Activated naive CD8-positive, alpha-beta T cell treated with anti-CD3 and anti-CD28 coated beads, Interleukin-2, amount 50 U/mL, for 16 hours (primary cell): ENCODE data around the gene WASHC4.
"Not testable (repeated sequence)": the region's sequence is repeated elsewhere in the genome, so short reads cannot be mapped to it uniquely, and the experiment has no call there.

Experiments
- DNase-seq: peaks from one replicate; pipeline ENCODE4 v3.0.0-alpha.2; 2020; ENCODE audit warnings: low read depth, low spot score

WASHC4 gene

GRCh38 chr12:105167346-105167745, 59.8 kb downstream of the WASHC4 start:
- no peak for DNase-seq

- DNase-seq, result no peak
These were observed 60.5 kb downstream of the WASHC4 start for GRCh38 chr12:105168006-105168405.

GRCh38 chr12:105170139-105170538, 62.6 kb downstream of the WASHC4 start:
- no peak for DNase-seq

DNA sequence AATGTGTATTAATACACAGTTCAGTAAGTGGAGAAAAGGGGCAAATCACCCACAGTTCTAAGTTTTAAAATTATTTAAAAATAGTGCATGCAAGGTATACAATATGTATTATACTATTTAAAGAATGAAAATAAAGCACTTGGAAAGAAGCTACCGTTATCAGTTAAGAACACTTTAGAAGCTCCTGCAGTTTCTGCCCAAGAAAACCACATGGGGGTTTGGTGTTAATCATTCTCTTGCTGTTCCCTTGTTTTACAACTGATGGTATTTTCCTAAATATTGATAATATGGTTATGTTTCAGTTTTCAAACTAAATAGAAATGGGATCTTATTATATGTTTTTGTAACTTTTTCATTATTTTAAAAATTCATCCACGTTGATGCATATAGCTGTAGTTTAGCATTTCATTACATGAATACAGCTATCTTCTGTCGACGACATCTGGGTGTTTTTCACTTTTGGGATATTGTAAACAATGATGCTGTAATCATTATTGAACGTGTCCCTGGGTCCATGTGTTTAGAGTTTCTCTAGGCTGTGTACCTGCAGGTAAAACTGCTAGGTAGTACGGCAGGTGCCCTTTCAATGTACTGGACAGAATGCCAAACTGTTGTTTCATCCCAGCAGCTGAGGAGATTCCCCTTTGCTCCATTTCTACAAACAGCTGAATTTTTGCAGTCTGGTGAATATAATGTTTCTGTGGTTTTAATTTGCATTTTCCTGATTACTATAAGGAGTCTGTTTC, 64.3 kb downstream of the WASHC4 start:
- no peak for DNase-seq

DNA sequence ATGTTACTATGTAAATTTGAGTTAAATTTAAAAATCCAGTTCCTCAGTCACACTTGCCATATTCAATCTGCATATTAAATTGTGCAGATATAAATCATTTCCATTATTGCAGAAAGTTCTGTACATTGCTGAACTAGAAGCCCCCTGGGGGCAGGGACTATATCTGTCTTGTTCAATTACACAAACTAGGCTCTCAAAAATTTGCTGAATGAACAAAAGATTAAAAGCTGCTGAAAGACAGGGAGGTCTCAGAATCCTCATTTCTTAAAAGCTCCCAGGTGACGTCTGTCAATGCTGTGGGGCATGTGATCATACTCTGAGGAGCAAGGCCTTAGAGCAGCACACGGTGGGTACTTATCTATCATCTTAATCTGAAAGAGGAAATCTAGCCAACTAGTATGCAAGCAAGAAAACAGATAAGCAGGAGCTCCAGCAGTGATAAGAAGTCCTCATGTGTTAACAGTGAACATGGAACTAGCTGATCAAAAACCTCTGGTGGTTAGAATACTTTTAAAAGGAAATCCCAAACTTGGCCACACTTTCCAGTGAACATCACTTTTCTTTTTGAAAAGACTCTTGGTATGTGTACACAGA, 68.0 kb downstream of the WASHC4 start:
- no peak for DNase-seq

DNA sequence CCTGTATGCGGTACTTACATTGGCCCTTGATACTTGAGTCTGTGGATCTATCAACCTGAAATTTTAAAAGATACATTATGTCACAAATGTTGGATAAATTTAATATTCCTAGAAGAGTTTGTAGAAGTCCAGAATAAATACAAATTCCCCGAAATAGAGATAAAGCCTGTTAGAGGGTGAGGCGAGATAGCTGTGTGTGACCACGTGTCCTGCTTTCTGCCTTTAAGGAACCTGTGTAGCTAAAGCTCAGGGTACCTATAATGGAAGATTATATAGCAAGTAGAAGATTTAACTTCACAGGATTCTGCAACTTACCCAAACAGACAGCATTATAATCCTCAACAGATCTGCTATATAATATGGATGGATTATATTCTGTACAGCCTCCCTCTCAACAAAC, 69.7 kb downstream of the WASHC4 start:
- no peak for DNase-seq

GRCh38 chr12:105179114-105179513, 71.6 kb downstream of the WASHC4 start:
- not testable (repeated sequence) for DNase-seq

DNA sequence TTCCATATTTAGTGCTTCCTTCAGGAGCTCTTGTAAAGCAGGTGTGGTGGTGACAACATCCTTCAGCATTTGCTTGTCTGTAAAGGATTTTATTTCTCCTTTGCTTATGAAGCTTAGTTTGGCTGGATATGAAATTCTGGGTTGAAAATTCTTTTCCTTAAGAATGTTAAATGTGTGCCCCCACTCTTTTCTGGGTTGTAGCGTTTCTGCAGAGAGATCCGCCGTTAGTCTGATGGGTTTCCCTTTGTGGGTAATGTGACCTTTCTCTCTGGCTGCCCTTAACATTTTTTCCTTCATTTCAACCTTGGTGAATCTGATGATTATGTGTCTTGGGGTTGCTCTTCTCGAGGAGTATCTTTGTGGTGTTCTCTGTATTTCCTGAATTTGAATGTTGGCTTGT, 75.9 kb downstream of the WASHC4 start:
- DNase-seq, result not testable (repeated sequence)

- DNase-seq, result not testable (repeated sequence)
These were observed 76.4 kb downstream of the WASHC4 start for GRCh38 chr12:105183976-105184375.

GRCh38 chr12:105189293-105189692, 81.8 kb downstream of the WASHC4 start:
- no peak for DNase-seq

DNA sequence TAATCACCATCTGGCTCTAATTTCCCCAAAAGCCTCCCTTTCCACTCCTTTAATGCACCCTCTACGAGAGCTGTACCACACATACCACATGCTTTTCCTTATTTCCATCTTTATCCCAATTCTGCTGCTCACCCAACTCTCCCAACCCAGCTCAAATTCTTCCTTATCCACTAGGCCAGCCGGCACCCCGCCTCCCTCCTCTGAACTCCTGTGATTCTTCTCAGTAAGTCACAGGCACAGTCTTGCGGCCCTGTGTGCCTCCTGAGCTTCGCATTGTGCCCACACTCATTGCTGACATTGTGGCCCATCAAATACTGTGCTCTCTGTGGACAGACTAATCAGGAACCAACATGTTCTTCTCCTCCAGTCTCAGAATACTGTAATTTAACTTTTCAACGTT, 83.0 kb downstream of the WASHC4 start:
- no peak for DNase-seq

DNA sequence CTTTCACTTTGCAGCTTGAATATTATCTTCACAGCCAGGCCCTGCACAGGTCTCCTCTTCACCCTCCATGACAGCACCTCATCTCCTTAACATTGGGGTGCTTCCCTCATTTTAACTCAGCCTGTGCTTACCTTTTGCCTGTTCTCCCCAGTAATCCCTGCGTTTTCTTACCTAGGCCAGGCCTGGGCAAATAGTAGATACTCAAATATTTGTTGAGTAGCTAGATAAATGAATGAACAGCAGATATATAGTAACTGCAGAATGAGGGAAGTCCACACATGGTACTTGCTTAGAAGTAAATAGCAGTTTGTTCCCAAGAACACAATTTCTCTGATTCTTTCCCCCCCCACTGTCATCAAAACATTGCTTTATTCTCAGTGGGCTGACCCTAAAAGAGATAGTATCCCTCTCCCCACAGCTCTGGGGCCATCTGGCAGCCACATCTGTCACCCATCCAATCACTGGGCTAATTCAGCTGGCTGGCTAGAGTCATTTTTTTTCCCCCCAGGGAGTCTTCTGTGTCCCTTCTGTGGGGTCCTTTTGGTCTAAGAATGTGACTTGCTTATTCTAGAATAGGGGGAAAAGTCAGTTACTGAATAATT, 85.2 kb downstream of the WASHC4 start:
- DNase-seq, result no peak

DNA sequence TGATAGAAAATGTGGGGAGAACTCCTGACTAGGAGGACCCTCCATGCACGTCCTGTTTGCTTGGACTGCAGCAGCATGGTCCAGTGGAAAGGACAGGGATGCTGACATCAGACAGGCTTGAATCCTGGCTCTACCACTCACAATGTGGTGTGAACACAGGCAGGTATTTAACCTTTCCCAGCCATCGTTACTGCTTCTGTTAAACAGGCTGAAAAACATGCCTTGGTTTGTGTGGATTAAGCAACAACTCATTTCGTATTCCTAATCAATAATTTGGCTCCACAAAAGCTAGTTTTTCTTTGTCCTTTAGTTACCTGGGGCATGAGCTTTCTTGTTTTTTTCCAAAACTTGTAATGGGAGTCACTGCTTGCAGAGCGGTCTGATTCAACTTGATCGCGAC, 87.4 kb downstream of the WASHC4 start:
- no peak for DNase-seq

- no peak for DNase-seq
These were observed 88.6 kb downstream of the WASHC4 start for GRCh38 chr12:105196090-105196489.

DNA sequence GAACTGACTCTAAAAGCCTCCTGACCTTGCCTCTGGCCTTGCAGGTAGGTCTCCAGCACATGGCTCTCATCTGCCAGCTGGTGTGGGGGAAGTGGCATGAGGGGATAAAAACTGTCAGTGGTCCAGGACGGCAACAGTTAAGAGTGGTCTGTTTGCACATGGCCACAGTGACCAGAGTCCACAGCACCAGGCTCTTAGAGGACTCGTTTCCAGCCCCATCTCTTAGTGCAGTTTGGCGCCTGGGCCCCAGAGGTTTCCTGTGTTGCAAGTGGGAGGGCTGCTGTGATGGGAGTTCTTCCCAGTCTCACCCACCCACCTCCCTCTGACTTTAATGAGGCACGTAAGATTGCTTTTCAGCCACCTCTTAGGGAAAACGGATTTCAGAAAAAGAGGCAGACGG, 91.4 kb downstream of the WASHC4 start:
- no peak for DNase-seq

- DNase-seq, result no peak
These were observed 92.9 kb downstream of the WASHC4 start for GRCh38 chr12:105200385-105200784.

- no peak for DNase-seq
These were observed 93.8 kb downstream of the WASHC4 start for GRCh38 chr12:105201299-105201698.

DNA sequence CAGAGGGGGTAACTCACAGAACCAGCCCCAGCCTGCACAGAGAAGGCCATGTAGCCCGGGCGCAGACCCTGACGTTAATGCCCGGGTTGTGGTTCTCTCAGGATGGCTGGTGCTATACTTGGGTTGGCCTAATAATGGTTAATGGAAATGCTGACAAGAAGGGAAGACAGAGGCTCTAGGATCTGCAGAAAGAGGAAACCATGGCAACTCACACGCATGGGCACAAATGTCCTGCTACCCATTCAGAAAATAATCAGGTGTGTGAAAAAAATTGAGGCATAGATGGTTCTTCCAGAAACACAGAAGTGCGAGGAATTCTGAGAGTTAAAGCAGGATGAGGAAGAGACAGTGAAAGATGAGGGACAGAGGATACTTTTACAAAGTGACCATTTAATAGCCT, 94.7 kb downstream of the WASHC4 start:
- DNase-seq, result no peak

DNA sequence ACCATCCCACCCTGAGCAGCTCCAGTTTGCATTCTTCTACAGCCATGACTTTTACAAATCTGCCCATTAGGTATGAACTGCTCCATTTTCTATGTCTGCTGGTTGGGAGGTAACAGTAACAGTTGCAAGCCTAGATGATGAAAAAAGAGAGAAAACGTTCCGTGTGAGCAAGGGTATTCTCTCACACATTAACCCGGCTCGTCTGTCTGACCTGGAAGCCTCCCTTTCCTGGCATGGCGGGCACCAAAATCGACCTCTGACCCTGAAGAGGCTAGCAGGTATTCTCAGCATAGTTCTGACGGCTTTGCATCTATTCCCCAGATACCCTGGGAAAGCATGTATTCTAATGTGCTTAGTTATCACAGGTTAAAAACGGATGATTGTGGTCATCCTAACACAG, 96.6 kb downstream of the WASHC4 start:
- DNase-seq, result no peak

DNA sequence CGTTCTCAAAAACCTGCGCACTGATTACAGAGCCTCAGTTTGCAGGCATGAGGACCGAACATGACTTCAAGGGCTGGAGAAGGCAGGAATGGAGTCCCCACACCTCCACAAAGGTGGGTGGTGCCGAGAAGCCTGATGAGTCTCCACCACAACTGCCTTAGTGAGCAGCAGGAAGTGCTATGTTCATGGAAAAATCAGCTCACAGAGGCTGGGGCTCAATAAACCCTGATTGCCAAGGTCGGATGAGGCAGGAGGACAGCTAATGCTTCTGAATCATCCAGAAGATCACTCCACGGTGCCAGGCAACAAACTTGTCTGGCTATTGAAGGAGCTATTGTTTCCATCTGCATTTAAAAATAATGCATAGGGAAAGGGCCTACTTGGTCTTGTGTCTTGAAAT, 97.4 kb downstream of the WASHC4 start:
- no peak for DNase-seq

- no peak for DNase-seq
These were observed 98.0 kb downstream of the WASHC4 start for GRCh38 chr12:105205322-105206048.

DNA sequence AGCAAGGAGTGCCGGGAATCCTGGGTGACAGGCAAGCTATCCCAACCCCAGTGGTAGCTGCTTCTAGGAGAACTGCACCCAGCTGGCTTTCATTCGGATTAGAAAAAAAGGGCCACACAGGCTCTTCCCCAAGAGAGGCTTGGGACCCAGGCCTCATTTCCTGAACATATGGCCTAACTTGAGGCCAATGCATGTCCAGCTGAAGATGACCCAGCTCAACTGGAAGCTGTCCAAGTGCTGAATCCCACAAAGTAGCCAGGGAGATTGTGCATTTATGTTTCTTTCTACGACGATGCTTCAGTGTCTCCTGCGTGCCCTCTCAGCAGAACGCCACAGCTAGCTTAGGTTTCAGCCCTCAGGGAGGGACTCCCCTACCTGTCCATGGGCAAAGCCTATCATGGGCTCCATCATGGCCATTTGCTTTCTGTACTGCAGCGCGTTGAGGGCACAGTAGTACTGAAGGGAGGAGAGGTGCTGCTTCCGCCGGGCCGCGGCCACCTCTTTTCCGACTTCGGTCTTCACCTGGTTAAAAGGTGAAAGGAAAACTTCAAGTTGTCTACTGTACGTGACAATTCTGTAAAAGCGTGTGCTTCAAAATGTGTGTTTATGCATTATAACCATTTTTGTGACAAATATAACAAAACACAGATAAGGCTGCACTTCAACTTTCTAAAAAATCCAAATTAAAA, 99.3 kb downstream of the WASHC4 start:
- no peak for DNase-seq
